T-helper 2 cell treated with Interferon-gamma antibody and Interleukin-4, amounts not matched to agents 5 μg/mL and 100 μg/mL, for 36 hours (primary cell): Measurements from ENCODE around the gene HSCB.
A peak's percentile ranks its signal among the peaks of the same experiment; 100 is the strongest.
"Not testable (repeated sequence)": the region's sequence is repeated elsewhere in the genome, so short reads cannot be mapped to it uniquely, and the experiment has no call there.

Experiments
- DNase-seq: peaks from one replicate; pipeline ENCODE4 v3.0.0; 2021; ENCODE audit warnings: low spot score
- H3K27ac Mint-ChIP-seq: one replicate; pipeline ENCODE4 v1.8.0; 2021; ENCODE audit warnings: mild to moderate bottlenecking, mixed read lengths
- H3K27me3 Mint-ChIP-seq: one replicate; pipeline ENCODE4 v1.8.0; 2021; ENCODE audit warnings: low read depth, mixed read lengths
- H3K36me3 Mint-ChIP-seq: one replicate; pipeline ENCODE4 v1.8.0; 2021; ENCODE audit warnings: low read depth, mixed read lengths
- H3K4me1 Mint-ChIP-seq: one replicate; pipeline ENCODE4 v1.8.0; 2021; ENCODE audit warnings: low read depth, mixed read lengths
- H3K4me3 Mint-ChIP-seq: one replicate; pipeline ENCODE4 v1.8.0; 2022; ENCODE audit warnings: mild to moderate bottlenecking, moderate library complexity, mixed read lengths
- H3K9me3 Mint-ChIP-seq: one replicate; pipeline ENCODE4 v1.8.0; 2021; ENCODE audit warnings: mixed read lengths

Gene HSCB

GRCh38 chr22:28728002-28728401 is 13.8 kb upstream of the HSCB start:
- H3K36me3 Mint-ChIP-seq: peaks cover 36% of the 10 kb centered on the region
- no peaks in the 10 kb centered on the region for H3K9me3 Mint-ChIP-seq
- no peaks in the 10 kb centered on the region for H3K4me1 Mint-ChIP-seq
- no peaks in the 10 kb centered on the region for H3K27me3 Mint-ChIP-seq
- no peak overlapping the region for H3K27ac Mint-ChIP-seq
- H3K4me3 Mint-ChIP-seq: no peak overlapping the region
- no peak for DNase-seq

GRCh38 chr22:28728621-28729313 is 13.1 kb upstream of the HSCB start:
- no peak for DNase-seq
- Mint-ChIP-seq H3K27me3 (no peaks in the 10 kb centered on the region), H3K4me1 (no peaks in the 10 kb centered on the region), H3K9me3 (no peaks in the 10 kb centered on the region), H3K36me3 (peaks cover 37% of the 10 kb centered on the region), H3K27ac (no peak overlapping the region), H3K4me3 (no peak overlapping the region)

GRCh38 chr22:28730179-28730578 is 11.7 kb upstream of the HSCB start:
- H3K4me1 Mint-ChIP-seq: no peaks in the 10 kb centered on the region
- DNase-seq: no peak
- H3K9me3 Mint-ChIP-seq: no peaks in the 10 kb centered on the region
- H3K27me3 Mint-ChIP-seq: no peaks in the 10 kb centered on the region
- H3K4me3 Mint-ChIP-seq: no peak overlapping the region
- peaks cover 31% of the 10 kb centered on the region for H3K36me3 Mint-ChIP-seq
- no peak overlapping the region for H3K27ac Mint-ChIP-seq

- Mint-ChIP-seq H3K4me3 (no peak overlapping the region), H3K9me3 (no peaks in the 10 kb centered on the region), H3K27ac (no peak overlapping the region), H3K36me3 (peaks cover 19% of the 10 kb centered on the region), H3K4me1 (peaks cover 12% of the 10 kb centered on the region), H3K27me3 (no peaks in the 10 kb centered on the region)
- DNase-seq: no peak
Observed at GRCh38 chr22:28734393-28734792, 7.4 kb upstream of the HSCB start.

GRCh38 chr22:28736301-28737155 is 5.3 kb upstream of the HSCB start:
- Mint-ChIP-seq H3K4me1 (peaks cover 17% of the 10 kb centered on the region), H3K36me3 (peaks cover 17% of the 10 kb centered on the region), H3K27ac (no peak overlapping the region), H3K4me3 (no peak overlapping the region), H3K9me3 (no peaks in the 10 kb centered on the region), H3K27me3 (no peaks in the 10 kb centered on the region)
- DNase-seq: no peak

- H3K36me3 Mint-ChIP-seq: peaks cover 18% of the 10 kb centered on the region
- peaks cover 22% of the 10 kb centered on the region for H3K4me1 Mint-ChIP-seq
- H3K27me3 Mint-ChIP-seq: no peaks in the 10 kb centered on the region
Observed at GRCh38 chr22:28737701-28738100, 4.1 kb upstream of the HSCB start.

GRCh38 chr22:28738876-28739275 is 3.0 kb upstream of the HSCB start:
- not testable (repeated sequence) for DNase-seq, H3K9me3 Mint-ChIP-seq, H3K27me3 Mint-ChIP-seq, H3K4me3 Mint-ChIP-seq, H3K27ac Mint-ChIP-seq
- H3K4me1 Mint-ChIP-seq: peaks cover 34% of the 10 kb centered on the region
- H3K36me3 Mint-ChIP-seq: peaks cover 13% of the 10 kb centered on the region

More at GRCh38 chr22:28737701-28738100, 4.1 kb upstream of the HSCB start:
- H3K4me3 Mint-ChIP-seq: no peak overlapping the region
- H3K27ac Mint-ChIP-seq: no peak overlapping the region
- no peak for DNase-seq
- H3K9me3 Mint-ChIP-seq: no peaks in the 10 kb centered on the region

- DNase-seq: no peak
- H3K4me1 Mint-ChIP-seq: peaks cover 37% of the 10 kb centered on the region
- H3K27me3 Mint-ChIP-seq: no peaks in the 10 kb centered on the region
- H3K36me3 Mint-ChIP-seq: peaks cover 18% of the 10 kb centered on the region
- H3K9me3 Mint-ChIP-seq: no peaks in the 10 kb centered on the region
- peak overlapping the region; percentile 84 for H3K27ac Mint-ChIP-seq
- peak overlapping the region; percentile 93 for H3K4me3 Mint-ChIP-seq
Observed at GRCh38 chr22:28741200-28741784, 547 bp upstream of the HSCB start.

- Mint-ChIP-seq H3K27me3 (no peaks in the 10 kb centered on the region), H3K9me3 (no peaks in the 10 kb centered on the region), H3K36me3 (peaks cover 20% of the 10 kb centered on the region), H3K4me1 (peaks cover 33% of the 10 kb centered on the region), H3K27ac (peak overlapping the region; percentile 84), H3K4me3 (peak overlapping the region; percentile 93)
- DNase-seq: no peak
Observed at GRCh38 chr22:28742562-28742962, 723 bp downstream of the HSCB start.

GRCh38 chr22:28743852-28744251 is 2.0 kb downstream of the HSCB start:
- DNase-seq: no peak
- Mint-ChIP-seq H3K27me3 (no peaks in the 10 kb centered on the region), H3K36me3 (peaks cover 23% of the 10 kb centered on the region), H3K9me3 (no peaks in the 10 kb centered on the region), H3K4me3 (peak overlapping the region; percentile 93), H3K27ac (no peak overlapping the region), H3K4me1 (peaks cover 28% of the 10 kb centered on the region)

- Mint-ChIP-seq H3K9me3 (no peaks in the 10 kb centered on the region), H3K4me3 (no peak overlapping the region), H3K27me3 (no peaks in the 10 kb centered on the region), H3K27ac (no peak overlapping the region), H3K36me3 (peaks cover 24% of the 10 kb centered on the region), H3K4me1 (peaks cover 7% of the 10 kb centered on the region)
- no peak for DNase-seq
Observed at GRCh38 chr22:28750471-28750881, 8.6 kb downstream of the HSCB start.

GRCh38 chr22:28754512-28754911 is 12.7 kb downstream of the HSCB start:
- H3K4me1 Mint-ChIP-seq, DNase-seq, H3K27me3 Mint-ChIP-seq, H3K9me3 Mint-ChIP-seq, H3K4me3 Mint-ChIP-seq, H3K36me3 Mint-ChIP-seq, H3K27ac Mint-ChIP-seq: not testable (repeated sequence)

GRCh38 chr22:28759861-28760560 is 18.2 kb downstream of the HSCB start:
- Mint-ChIP-seq H3K4me3 (no peak overlapping the region), H3K27ac (no peak overlapping the region), H3K4me1 (peaks cover 8% of the 10 kb centered on the region), H3K27me3 (no peaks in the 10 kb centered on the region), H3K36me3 (no peaks in the 10 kb centered on the region), H3K9me3 (no peaks in the 10 kb centered on the region)
- DNase-seq: no peak

GRCh38 chr22:28761449-28761755 is 19.6 kb downstream of the HSCB start:
- H3K27me3 Mint-ChIP-seq: no peaks in the 10 kb centered on the region
- no peak overlapping the region for H3K4me3 Mint-ChIP-seq
- H3K27ac Mint-ChIP-seq: no peak overlapping the region
- H3K36me3 Mint-ChIP-seq: no peaks in the 10 kb centered on the region
- H3K4me1 Mint-ChIP-seq: peaks cover 8% of the 10 kb centered on the region
- no peaks in the 10 kb centered on the region for H3K9me3 Mint-ChIP-seq
- no peak for DNase-seq
